SH-SY5Y (cell line): ENCODE results near the gene CCDC32.

Source experiments
- GATA2 ChIP-seq: IDR thresholded peaks from 2 replicates; pipeline ENCODE4 v1.6.1; 2011; ENCODE audit warnings: mild to moderate bottlenecking, low read depth, low read length
- GATA3 ChIP-seq: IDR thresholded peaks from 2 replicates; pipeline ENCODE4 v1.6.1; 2011; ENCODE audit warnings: low read depth, mild to moderate bottlenecking, low read length, moderate library complexity

DNA sequence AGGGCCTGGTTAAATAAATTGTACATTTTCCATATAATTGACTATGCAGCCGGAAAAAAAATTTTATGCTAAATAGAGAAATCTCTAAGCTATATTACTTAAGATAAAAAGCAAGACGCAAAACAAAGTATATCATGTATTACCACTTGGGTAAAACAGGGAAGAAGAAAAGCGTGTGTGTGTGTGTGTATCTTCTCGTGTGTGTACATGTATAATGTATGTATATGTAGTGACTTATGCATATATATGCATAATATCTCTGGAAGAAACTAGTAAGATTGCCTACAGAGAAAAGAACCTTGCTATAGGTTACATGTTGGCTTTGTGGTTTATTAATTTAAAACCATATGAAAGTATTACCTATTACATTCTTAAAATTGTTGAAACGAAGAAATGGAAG, 48.2 kb upstream of the CCDC32 start:
- TF ChIP-seq GATA2 (no peak), GATA3 (no peak)
